HG03442 (cell line): ENCODE results near the gene RALGAPA1.

Experiments used
- ATAC-seq: cut with Tn5 transposase; IDR thresholded peaks from one replicate; pipeline ENCODE4 v1.9.1; 2021; ENCODE audit warnings: mild to moderate bottlenecking, moderate library complexity; ENCODE audit not compliant: unreplicated experiment

RALGAPA1 gene

DNA sequence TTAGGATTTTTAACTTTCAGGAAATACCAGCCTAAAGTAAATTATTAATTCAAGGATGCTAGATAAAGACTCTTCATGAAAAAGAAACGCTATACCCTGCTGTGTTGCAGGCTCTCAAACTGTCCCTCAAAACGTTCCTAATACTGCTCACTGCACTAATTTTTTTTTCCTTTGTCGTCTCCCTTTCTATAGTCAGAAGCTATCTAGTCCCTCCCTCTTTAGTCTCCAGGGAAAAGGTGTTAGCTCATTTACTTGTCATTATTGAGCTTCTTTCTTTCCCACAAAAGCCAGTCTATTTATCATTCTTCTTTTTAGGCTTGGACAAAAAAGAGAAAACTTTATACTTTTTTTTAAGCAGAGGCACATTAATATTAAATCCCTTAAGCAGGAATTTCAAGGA, 305.4 kb downstream of the RALGAPA1 start:
- no peak for ATAC-seq

GRCh38 chr14:35499180-35499579, 309.9 kb downstream of the RALGAPA1 start:
- ATAC-seq = no peak

DNA sequence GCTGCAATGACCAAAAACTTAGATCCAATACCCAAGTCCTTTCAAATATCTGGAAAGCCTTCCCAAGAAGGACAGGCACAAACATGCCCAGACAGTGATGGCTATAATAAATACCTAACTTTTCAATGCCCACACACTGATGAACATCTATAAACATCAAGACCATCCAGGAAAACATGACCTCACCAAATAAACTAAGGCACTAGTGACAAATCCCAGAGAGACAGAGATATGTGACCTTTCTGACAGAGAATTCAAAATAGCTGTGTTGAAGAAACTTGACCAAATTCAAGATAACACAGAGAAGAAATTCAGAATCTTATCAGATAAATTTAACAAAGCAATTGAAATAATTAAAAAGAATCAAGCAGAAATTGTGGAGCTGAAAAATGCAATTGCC, 313.8 kb downstream of the RALGAPA1 start:
- no peak for ATAC-seq

DNA sequence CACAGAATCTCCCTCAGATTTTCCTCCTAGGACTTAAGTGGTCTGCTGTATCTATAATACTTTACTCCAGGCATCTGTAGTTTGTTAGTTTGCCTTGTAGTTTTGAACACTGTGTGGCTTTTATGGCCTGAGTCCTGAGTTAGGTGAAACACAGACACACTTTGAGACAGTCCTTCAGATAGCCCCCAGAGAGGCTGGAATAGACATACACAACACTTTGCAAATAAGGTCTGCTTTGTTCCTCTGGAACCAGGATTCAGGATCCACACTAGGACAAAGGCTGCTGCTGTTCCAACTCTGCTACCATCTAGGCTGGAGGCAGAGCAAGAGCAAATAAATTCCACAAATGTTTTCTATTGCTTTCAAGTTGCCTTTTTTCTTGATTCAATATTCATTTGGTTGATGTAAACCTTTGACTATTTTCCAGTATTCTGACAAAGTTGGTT, 316.5 kb downstream of the RALGAPA1 start:
- ATAC-seq = no peak
